ENCODE data around the gene COL6A2. TPM values are rescaled to one million over a fixed set of nuclear protein-coding genes. Genes with fewer than 3 reads are reported as not detected.
A peak's percentile ranks its signal among the peaks of the same experiment; 100 is the strongest.

Gene COL6A2
- total and polyA plus RNA-seq, 2 of the 4 experiments (the other 2 are of a cell fraction) = 208 to 1,065 TPM

GRCh38 chr21:46110499-46111192 is 12.7 kb downstream of the COL6A2 start:
- Histone ChIP-seq H3K23ac (ENCODE audit: low read depth, low read length) (no peak overlapping the region), H3K79me1 (ENCODE audit: low read depth in 1 of 2, low read length in 2 of 2) (peaks cover 23 to 66% of the 10 kb centered on the region in 2 experiments), H3K36me3 (ENCODE audit: control insufficient read depth, insufficient read depth, low read length) (peaks cover 73% of the 10 kb centered on the region), H2BK5ac (ENCODE audit: low read depth, low read length, poor library complexity, severe bottlenecking) (no peak overlapping the region), H3K27ac (ENCODE audit: insufficient read depth, low read length) (peak overlapping the region; percentile 1; the same call in 1 of the 2 replicates), H3K14ac (replicated peaks; ENCODE audit: low read depth, low read length) (no peak overlapping the region), H2AFZ (replicated peaks; ENCODE audit: low read length, poor library complexity) (peak overlapping the region; percentile 26), H4K5ac (ENCODE audit: low read depth, low read length) (no peak overlapping the region), H3K9me3 (ENCODE audit: control insufficient read depth, insufficient read depth, low read length) (peaks cover 8% of the 10 kb centered on the region), H3K4me2 (ENCODE audit: low read depth, low read length) (no peak overlapping the region), H2BK20ac (ENCODE audit: low read depth, low read length) (no peak overlapping the region), H3K9me1 (ENCODE audit: insufficient read depth, low read length) (peaks cover 4% of the 10 kb centered on the region; the same call in 1 of the 2 replicates), H3K4me1 (ENCODE audit: control insufficient read depth, insufficient read depth, low read length) (peaks cover 4% of the 10 kb centered on the region), H3K4me3 (ENCODE audit: insufficient read depth, low read depth, low read length) (no peak overlapping the region), H3K27me3 (ENCODE audit: control insufficient read depth, insufficient read depth, low read length) (no peaks in the 10 kb centered on the region), H4K20me1 (ENCODE audit: insufficient read depth, low read length) (peaks cover 87% of the 10 kb centered on the region), H4K8ac (ENCODE audit: low read depth in 2 of 2, low read length in 2 of 2) (no peak overlapping the region), H3K56ac (ENCODE audit: extremely low read depth, insufficient read depth, low read length) (no peak overlapping the region), H4K91ac (ENCODE audit: insufficient read depth, low read depth, low read length) (no peak overlapping the region), H2AK9ac (replicated peaks; ENCODE audit: low read depth, low read length, poor library complexity) (no peak overlapping the region), H3K18ac (ENCODE audit: low read depth, low read length) (no peak overlapping the region), H2BK15ac (ENCODE audit: low read depth, low read length) (no peak overlapping the region), H2AK5ac (ENCODE audit: low read depth, low read length) (no peak overlapping the region), H3K9ac (ENCODE audit: low read depth, low read length) (no peak overlapping the region), H3K4ac (ENCODE audit: low read depth, low read length) (no peak overlapping the region), H2BK120ac (ENCODE audit: low read depth, low read length) (no peak overlapping the region)
- intact Hi-C loops (cut with micrococcal nuclease) (no loop called here), dilution Hi-C loops (cut with HindIII; ENCODE audit: low sequenced_read_pairs, unreplicated experiment) (no loop called here), in situ Hi-C loops (cut with MboI; ENCODE audit: low sequenced_read_pairs) (no loop called here)
- TF ChIP-seq FOS (IDR thresholded peaks at IDR 0.05; ENCODE audit: low read depth, low read length) (no peak), POLR2A (IDR thresholded peaks at IDR 0.05; ENCODE audit: low read depth, low read length) (no peak), NFE2L2 (IDR thresholded peaks at IDR 0.05; ENCODE audit: low read depth, low read length) (no peak)
- DNase-seq = no peak
- no TSS peak for BruUV-seq (replicated peaks)
- ChIA-PET CTCF (interaction anchor here (1.0 kb wide), 1 partner anchor 138 kb away, joined by 3 read pairs; no protein-coding TSS in a partner anchor), POLR2A (ENCODE audit: unreplicated experiment) (interaction anchor here (0.6 kb wide), 1 partner anchor 62 kb away, joined by 4 read pairs; no protein-coding TSS in a partner anchor)
- 92% methylated on average over 15 of the region's 20 CpGs; no CpG with 5 or more reads in 1 of the 2 experiments for WGBS, 2 experiments (ENCODE audit: extremely low coverage in 2 of 2, insufficient read length in 1 of 2)
- ATAC-seq (ENCODE audit: low read depth) = peak; percentile 6; the same call in 1 of the 2 replicates
